Measurements from ENCODE around the gene SLC1A3. TPM values are rescaled to one million over a fixed set of nuclear protein-coding genes. Genes with fewer than 3 reads are reported as not detected.

Gene SLC1A3
- total RNA-seq, 1 experiment from 2014 or later, result 28.9 TPM

DNA sequence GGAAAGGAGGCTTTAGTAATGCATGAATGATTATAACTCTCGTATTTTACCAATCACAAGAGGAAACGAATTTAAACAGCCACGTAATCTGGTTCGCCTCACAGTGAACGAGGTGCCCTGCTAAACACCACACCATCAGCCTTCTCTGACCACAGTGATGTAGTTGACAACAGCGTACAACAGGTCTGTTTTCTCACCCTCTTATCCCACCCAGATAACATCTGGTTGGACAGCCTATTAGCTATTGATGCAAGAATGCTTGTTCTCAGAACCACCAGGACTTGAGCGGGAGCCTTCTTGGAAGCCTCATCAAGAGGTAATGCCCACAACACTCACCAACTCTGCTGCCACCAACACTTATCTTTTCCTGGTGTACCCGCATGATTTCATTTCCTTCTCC, 23.3 kb downstream of the SLC1A3 start:
- Histone ChIP-seq H3K36me3 (ENCODE audit: insufficient read depth, low read length, poor library complexity, severe bottlenecking) (peaks cover 6% of the 10 kb centered on the region), H3K4me1 (ENCODE audit: insufficient read depth, low read length, poor library complexity, severe bottlenecking) (no peaks in the 10 kb centered on the region), H3K27me3 (replicated peaks; ENCODE audit: insufficient read depth, low read depth, low read length, poor library complexity) (no peaks in the 10 kb centered on the region), H3K27ac (ENCODE audit: low read depth, low read length, poor library complexity, severe bottlenecking) (no peak overlapping the region), H3K9me3 (ENCODE audit: low read depth, low read length, poor library complexity, severe bottlenecking) (no peaks in the 10 kb centered on the region), H3K4me3 (ENCODE audit: low read depth, low read length, poor library complexity, severe bottlenecking) (no peak overlapping the region)
- DNase-seq (ENCODE audit: low spot score), result no peak
- CTCF ChIA-PET, result interaction anchor here (0.6 kb wide), 1 partner anchor 7 kb away, joined by 4 read pairs; no protein-coding TSS in a partner anchor
- TF ChIP-seq CTCF (conservative IDR thresholded peaks at IDR 0.05; ENCODE audit: low read depth, low read length), result no peak
- no peak for TF ChIP-seq EZH2 (IDR thresholded peaks at IDR 0.05; ENCODE audit: borderline replicate concordance, low read depth, low read length, poor library complexity, severe bottlenecking)
- POLR2A ChIA-PET (ENCODE audit: low non-redundant PET), result no interaction called here
- intact Hi-C loops (cut with micrococcal nuclease; ENCODE audit: unreplicated experiment), result no loop called here
- no TSS peak for BruUV-seq (replicated peaks)

- H3K4me1 ChIP-seq (ENCODE audit: insufficient read depth, low read length, poor library complexity, severe bottlenecking), result no peaks in the 10 kb centered on the region
- no peak overlapping the region for H3K4me3 ChIP-seq (ENCODE audit: low read depth, low read length, poor library complexity, severe bottlenecking)
- H3K27me3 ChIP-seq (replicated peaks; ENCODE audit: insufficient read depth, low read depth, low read length, poor library complexity), result no peaks in the 10 kb centered on the region
- DNase-seq (ENCODE audit: low spot score), result no peak
- H3K9me3 ChIP-seq (ENCODE audit: low read depth, low read length, poor library complexity, severe bottlenecking), result no peaks in the 10 kb centered on the region
- BruUV-seq (replicated peaks), result no TSS peak
- H3K27ac ChIP-seq (ENCODE audit: low read depth, low read length, poor library complexity, severe bottlenecking), result no peak overlapping the region
- TF ChIP-seq CTCF (conservative IDR thresholded peaks at IDR 0.05; ENCODE audit: low read depth, low read length) (no peak), EZH2 (IDR thresholded peaks at IDR 0.05; ENCODE audit: borderline replicate concordance, low read depth, low read length, poor library complexity, severe bottlenecking) (no peak)
- POLR2A ChIA-PET (ENCODE audit: low non-redundant PET), result no interaction called here
- intact Hi-C loops (cut with micrococcal nuclease; ENCODE audit: unreplicated experiment), result no loop called here
- CTCF ChIA-PET, result no interaction called here
- peaks cover 6% of the 10 kb centered on the region for H3K36me3 ChIP-seq (ENCODE audit: insufficient read depth, low read length, poor library complexity, severe bottlenecking)
These were observed 24.1 kb downstream of the SLC1A3 start for GRCh38 chr5:36630201-36631145.

DNA sequence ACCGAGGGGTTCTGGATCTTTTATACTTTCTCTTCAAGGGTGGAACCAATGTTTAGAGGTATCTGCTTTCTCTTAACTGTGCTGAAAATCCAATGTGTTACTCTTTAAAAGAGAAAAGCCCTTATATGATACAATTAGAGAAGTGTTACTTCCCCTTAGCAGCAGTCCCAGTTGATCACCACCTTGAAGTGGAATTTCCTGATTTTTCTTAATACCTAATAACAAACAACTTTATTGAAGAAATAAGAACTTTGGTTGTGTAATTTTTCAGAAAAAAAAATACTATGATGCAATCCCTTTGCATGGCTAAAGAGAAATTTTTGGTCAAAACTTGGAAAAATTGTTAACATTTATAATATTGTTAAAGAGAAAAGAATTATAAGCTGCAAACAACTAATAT, 24.7 kb downstream of the SLC1A3 start:
- POLR2A ChIA-PET (ENCODE audit: low non-redundant PET), result no interaction called here
- TF ChIP-seq CTCF (conservative IDR thresholded peaks at IDR 0.05; ENCODE audit: low read depth, low read length) (no peak), EZH2 (IDR thresholded peaks at IDR 0.05; ENCODE audit: borderline replicate concordance, low read depth, low read length, poor library complexity, severe bottlenecking) (no peak)
- Histone ChIP-seq H3K9me3 (ENCODE audit: low read depth, low read length, poor library complexity, severe bottlenecking) (no peaks in the 10 kb centered on the region), H3K4me3 (ENCODE audit: low read depth, low read length, poor library complexity, severe bottlenecking) (no peak overlapping the region), H3K27me3 (replicated peaks; ENCODE audit: insufficient read depth, low read depth, low read length, poor library complexity) (no peaks in the 10 kb centered on the region), H3K36me3 (ENCODE audit: insufficient read depth, low read length, poor library complexity, severe bottlenecking) (peaks cover 6% of the 10 kb centered on the region), H3K27ac (ENCODE audit: low read depth, low read length, poor library complexity, severe bottlenecking) (no peak overlapping the region), H3K4me1 (ENCODE audit: insufficient read depth, low read length, poor library complexity, severe bottlenecking) (no peaks in the 10 kb centered on the region)
- intact Hi-C loops (cut with micrococcal nuclease; ENCODE audit: unreplicated experiment), result no loop called here
- no peak for DNase-seq (ENCODE audit: low spot score)
- CTCF ChIA-PET, result no interaction called here
- BruUV-seq (replicated peaks), result no TSS peak

Measured in A673 (cell line).